Raji (cell line): ENCODE results near the gene AHNAK.

ENCODE experiments used
- POLR2A ChIP-seq: IDR thresholded peaks from 2 replicates; pipeline ENCODE4 v1.6.1; 2011; ENCODE audit warnings: low read depth, low read length, control low read depth; ENCODE audit not compliant: insufficient read depth

The AHNAK gene

GRCh38 chr11:62543680-62544444 lies 2.7 kb downstream of the AHNAK start:
- no peak for TF ChIP-seq POLR2A

DNA sequence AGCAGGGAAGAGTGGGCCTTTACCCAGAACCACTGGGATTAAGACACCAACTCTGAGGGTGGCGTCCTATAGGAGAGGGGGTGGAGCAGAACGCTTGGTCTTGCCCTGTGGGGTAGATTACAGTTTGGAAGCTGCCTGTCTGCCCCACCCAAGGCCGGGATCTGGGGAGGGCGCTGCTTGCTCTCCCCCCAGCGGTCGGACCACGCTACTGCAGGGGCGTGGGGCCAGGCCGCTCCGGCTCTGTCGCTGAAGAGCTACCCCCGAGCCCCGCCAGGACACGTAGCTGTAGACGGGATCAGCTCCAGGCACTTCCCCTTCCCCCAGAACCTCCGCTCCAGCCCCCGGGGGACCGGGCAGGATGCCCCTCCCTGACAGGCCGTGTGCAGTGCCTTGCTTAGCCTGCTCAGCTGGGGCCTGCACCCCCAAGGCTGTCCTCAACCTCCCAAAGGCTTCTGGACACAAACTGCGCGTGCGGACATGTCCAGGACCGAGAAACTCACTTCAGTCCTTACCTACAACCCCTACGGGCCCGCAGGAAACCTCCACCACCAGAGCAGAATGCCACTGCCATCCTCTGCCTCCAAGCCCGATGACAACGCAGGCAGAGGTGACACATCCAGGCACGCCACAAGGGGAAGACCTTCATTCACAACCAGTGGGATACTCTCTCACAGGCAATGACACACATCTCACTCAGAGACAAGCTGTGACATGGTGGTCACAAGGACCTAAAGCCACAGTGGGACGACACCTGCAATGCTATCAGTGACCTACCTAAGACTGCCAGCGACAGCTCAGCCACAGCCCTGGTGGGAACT lies 3.6 kb downstream of the AHNAK start:
- TF ChIP-seq POLR2A: no peak

- no peak for TF ChIP-seq POLR2A
These were observed 4.4 kb downstream of the AHNAK start for GRCh38 chr11:62542111-62542745.

DNA sequence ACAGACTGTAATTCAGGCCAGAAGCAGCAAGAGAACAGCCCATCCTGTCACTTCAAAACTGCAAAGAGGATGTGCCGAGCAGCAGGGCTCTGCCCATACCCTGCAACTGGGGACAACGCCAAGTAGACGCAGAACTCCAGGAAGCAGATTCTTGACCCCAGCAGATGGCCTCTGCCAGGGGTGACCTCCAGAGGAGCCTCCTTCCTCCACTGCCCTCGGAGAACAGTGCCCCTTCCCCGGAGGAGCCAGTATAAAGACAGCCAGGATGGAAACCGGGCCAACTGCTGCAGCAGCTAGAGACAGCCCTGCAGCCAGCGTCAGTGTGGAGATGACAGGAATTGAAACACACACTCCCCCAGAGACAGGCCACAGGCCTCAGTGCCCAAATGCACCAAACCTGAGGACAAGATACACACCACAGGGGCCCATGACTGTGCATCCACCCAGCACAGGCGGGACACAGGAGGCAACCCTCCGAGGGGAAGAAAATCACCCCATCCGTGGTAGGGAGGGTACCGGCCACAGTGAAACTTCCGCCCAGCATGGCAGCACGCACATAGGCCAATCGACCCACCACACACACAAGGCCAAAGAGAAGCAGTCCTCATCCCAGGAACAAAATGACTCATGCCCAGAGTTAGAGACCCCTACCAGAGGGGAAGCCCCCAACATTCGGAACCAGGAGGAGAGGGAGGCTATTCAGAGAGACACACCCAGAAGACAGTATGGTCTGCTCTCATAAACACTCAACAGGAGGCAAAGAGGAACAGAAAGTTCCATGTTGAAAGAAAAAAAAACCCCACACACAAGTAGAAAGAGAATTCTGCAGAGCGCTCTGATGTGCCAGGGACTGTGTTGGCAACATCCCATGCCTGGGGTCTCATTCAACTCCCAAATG lies 5.6 kb downstream of the AHNAK start:
- no peak for TF ChIP-seq POLR2A

- no peak for TF ChIP-seq POLR2A
These were observed 7.2 kb downstream of the AHNAK start for GRCh38 chr11:62539238-62539925.

GRCh38 chr11:62538470-62539237 lies 8.0 kb downstream of the AHNAK start:
- TF ChIP-seq POLR2A: no peak

DNA sequence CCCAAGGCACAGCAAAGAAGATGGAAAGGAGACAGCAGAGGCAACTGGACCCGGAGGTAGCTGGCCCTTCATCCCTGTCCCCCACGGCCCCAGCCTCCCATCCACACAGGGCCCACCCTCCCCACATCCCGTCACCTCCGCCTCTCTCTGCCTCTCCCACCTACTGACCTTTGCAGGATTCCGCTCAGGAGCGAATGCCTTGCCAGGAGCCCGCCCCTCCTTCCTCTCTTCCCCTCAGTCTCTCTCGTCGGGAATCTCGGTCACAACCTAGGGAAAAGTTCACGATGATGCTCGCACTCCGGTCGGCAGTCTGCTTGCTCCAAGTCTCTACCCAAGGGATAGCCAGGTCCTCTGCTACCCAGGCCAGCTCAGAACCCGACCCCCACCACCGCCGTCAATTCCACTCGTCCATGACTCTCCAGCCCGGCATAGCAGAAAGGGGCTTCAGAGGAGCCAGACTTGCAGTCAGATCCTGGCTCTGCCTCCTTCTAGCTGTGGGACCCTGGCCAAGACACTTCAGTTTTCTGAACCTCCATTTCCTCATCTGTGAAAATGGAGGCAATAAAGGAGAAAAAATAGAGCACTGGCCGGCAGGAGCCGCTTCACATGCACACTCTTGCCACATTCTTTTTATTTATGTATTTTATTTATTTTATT lies 10.2 kb downstream of the AHNAK start:
- no peak for TF ChIP-seq POLR2A

- no peak for TF ChIP-seq POLR2A
These were observed 10.8 kb downstream of the AHNAK start for GRCh38 chr11:62535802-62536201.

GRCh38 chr11:62534779-62535545 lies 11.6 kb downstream of the AHNAK start:
- no peak for TF ChIP-seq POLR2A

DNA sequence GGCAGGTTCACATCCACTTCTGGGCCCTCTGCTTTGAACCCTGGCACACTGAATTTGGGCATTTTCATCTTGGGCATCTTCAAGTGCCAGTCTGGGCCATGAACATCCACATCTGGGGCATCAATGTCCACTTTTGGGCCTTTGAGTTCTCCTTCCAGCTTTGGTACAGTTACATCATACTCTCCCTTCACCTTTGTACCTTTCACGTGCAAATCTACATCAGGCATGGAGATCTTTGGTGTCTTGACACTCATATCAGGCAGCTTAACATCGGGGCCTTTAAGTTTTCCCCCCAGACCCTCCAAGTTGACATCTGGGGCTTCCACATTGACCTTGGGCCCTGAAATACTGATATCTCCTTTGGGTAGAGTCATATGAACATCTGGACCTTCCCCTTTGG lies 14.5 kb downstream of the AHNAK start:
- no peak for TF ChIP-seq POLR2A

GRCh38 chr11:62516736-62517371 lies 29.8 kb downstream of the AHNAK start:
- TF ChIP-seq POLR2A: no peak

- no peak for TF ChIP-seq POLR2A
These were observed 32.5 kb downstream of the AHNAK start for GRCh38 chr11:62514151-62514550.
